GM18873 (cell line): ENCODE data around the gene MZB1.
A peak's percentile ranks its signal among the peaks of the same experiment; 100 is the strongest.
"Not testable (repeated sequence)": the region's sequence is repeated elsewhere in the genome, so short reads cannot be mapped to it uniquely, and the experiment has no call there.

Experiments
- ATAC-seq: cut with Tn5 transposase; IDR thresholded peaks from one replicate; pipeline ENCODE4 v1.9.1; 2021; ENCODE audit warnings: mild to moderate bottlenecking, moderate library complexity, moderate number of reproducible peaks; ENCODE audit not compliant: unreplicated experiment, low FRiP score

MZB1 gene

DNA sequence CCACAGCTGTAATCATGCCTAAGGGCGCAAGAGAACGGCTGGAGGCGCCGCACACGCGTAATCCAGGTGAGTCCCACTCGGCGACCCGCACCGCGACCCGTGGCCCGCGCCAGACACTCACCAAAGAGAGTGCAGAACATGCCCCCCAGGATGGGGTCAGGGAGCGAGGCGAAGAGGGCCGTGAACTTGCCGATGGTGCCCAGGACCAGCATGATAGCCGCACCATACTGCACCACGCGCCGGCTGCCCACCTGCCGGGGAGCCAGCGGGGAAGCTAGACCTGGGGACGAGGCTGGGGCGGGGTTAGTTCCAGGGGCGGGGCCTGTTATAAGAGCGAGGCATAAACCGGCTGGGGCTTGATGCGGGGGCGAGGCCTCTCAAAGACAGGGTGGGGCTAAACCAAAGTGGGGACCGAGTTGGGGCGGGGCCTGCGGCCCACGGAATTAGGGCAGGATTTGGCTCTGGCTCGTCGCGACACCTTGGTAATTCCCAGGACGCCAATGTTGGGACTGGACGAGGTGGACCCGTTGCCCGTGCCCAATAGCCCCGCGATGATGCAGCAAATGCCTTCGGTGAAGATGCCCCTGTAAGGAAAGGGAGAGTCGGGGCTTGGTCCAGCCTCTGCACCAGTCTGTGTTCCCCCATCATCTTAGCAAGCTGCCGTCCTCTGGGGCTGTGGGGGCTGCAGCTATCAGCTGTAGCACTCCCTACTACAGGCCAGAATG lies 11.4 kb downstream of the MZB1 start:
- ATAC-seq = no peak

DNA sequence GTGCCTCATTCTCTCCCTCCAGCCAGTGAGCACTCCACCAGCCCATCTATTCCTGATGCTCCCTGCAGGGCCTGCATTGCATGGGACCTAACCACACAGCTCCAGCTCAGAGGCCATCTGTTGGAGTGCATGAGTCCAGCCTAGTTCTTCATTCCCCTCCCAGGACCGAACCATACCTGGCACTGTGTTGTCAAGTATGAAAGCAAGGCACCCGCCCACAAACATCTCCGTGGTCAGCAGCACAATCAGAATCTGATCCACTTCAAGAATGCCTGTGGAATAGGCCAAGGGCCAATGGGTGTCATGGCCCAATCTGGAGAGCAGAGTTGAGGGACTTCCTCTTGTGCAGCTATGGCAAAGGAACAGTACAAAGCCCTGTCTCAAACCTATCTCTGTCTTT lies 12.5 kb downstream of the MZB1 start:
- ATAC-seq = no peak

DNA sequence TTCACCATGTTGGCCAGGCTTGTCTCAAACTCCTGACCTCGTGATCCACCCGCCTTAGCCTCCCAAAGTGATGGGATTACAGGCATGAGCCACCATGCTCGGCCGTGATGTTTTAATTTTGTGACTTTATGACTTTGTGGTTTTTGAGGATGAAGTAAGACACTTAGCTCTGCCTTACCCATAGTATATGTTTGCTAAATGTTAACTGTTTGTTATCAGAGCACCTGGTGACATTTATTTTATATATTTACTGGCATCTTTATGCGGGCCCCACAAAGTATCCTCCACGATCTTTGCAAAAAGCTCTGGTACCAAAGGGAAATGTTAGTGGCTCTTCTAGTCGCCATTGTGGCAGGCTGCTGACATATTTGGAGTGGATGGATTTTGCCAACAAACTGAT lies 13.3 kb downstream of the MZB1 start:
- no peak for ATAC-seq

DNA sequence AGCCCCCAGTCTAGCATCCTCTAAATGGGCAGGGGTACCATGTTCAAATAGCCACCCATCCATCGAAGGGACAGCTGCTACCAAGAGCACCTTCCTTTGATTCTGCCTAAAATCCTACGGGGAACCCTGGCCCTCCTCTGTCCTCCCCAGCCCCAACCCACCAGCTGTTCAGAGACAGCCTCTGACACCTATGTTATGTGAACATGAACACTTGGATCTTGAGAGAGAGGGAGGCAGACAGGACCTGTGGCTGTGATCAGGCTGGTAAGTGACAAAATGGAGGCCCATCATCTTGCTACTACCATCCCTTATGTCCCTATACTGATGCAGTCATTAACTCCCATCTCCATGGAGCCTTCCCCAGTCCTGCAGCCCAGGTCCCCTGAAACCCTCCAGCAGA lies 14.8 kb downstream of the MZB1 start:
- no peak for ATAC-seq

DNA sequence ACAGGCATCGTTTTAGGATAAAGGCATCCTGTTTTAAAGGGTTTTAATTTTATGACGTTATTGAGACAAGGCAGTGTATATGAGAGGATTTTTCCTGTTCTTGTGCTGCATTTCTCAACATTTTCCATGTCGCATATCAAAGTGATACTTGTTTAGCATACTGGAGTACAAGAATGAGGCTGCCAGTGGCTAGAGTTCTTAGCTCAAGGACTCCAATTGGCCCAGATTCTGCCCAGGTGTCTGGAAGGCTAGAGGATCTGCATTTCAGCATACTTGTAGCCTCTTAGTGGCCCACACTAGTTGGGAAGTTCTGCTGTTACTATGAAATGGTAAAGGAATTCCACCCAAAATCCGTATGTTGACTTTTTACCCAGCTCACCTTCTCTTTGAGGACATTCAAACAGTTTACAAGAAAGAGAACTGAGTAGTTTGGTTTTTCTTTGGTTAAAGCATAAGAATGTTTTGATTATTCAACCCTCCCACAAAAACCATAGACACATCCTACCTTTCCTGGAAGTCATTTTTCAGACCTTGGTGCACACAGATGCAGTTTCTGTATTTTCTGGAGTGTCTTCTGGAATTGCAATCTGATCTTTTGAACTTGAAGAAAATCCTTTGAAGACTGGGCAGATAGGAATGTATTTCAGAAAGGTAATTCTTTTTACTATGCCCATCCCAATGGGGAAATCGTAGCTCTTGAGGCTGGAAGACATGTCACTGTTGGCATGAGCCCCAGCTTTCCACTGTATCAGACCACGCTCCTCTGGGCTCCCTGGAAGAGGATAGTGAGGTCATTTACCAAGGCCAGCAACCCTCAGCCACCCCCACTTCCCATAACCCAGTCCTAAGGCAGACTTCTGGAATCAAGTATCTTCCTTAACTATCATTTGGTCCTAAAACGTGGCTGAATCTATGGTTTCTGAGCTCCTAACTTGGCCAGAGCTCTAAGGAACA lies 18.0 kb downstream of the MZB1 start:
- no peak for ATAC-seq

DNA sequence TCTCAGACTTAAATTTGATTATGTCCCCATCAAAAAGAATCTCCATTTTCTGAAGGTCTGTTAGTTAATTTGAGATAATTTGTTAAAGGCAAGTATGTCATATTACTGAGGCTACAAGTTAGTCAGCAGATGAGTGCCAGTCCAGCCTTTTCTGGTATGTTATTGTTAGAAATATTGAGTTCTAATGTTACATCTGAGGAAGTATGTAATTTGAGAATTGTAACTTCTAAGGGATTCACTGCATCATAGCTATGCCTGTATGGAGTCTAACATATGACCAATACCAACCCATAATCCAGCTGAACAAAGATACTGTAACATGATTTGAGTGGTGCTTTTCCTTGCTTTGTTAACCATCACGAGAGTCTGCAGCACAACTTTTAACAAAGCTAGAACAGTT lies 20.5 kb downstream of the MZB1 start:
- no peak for ATAC-seq

DNA sequence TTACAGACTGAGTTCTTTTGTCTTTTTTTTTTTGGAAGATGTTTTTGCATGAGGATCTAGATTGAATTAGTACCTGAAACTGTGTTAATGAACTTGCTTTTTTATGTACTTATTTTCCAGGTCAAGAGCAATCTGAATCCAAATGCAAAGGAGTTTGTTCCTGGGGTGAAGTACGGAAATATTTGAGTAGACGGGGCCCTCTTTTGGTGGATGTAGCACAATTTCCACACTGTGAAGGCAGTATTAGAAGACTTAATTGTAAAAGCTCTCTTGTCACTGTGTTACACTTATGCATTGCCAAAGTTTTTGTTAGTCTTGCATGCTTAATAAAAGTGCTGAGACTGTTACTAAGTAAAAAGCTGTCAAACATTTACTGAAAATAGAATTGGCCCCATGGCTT lies 21.1 kb downstream of the MZB1 start:
- no peak for ATAC-seq

DNA sequence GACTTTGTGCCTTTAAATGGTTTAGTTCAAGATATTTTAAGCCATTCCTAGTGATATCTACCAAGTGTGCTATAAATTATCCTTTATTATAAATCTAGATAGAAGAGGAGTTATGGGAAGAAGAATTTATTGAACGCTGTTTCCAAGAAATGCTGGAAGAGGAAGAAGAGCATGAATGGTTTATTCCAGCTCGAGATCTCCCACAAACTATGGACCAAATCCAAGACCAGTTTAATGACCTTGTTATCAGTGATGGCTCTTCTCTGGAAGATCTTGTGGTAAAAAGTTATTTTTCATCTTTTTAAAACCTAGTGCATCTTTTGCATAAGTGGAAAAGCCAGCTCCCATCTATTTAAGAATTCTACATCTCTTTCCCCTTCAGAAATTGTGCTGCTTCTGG lies 25.2 kb downstream of the MZB1 start:
- no peak for ATAC-seq

DNA sequence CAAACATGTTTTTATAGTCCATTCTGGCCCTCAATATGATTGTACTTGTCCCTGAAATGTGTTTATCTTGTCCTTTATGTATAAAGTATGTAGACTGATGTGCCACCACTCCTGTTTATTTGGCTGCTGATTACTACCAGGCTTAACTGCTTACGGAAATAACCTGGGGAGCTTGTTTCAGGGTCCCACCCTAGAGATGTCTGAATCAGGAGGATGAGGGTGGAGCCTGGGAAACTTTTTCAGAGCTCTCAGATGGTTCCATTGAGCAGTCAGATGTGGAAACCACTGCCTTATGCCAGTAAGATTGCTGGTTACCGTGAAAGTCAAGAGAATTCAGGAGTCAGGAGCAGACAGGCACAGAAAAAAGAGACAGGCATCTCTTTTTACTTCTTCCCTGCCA lies 25.8 kb downstream of the MZB1 start:
- no peak for ATAC-seq

DNA sequence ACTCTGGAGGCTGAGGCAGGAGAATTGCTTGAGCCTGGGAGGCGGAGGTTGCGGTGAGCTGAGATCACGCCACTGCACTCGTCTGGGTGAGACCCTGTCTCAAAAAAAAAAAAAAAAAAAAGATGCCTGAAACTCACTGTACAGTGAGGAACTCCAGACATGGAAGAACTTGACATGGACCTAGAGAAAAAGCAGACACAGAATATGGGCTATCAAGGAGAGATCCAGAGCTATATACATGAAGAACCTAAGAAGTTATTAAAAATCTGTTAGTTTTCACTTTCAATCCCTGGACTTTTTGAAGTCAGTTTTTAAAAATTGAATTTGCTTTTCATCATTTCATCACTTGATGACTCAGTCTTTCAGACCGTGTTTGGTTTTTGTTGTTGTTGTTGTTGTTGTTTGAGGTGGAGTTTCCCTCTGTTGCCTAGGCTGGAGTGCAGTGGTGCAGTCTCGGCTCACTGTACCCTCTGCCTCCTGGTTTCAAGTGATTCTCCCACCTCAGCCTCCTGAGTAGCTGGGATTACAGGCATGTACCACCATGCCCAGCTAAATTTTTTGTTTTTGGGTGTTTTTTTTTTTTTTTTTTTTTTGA lies 27.8 kb downstream of the MZB1 start:
- ATAC-seq = no peak

DNA sequence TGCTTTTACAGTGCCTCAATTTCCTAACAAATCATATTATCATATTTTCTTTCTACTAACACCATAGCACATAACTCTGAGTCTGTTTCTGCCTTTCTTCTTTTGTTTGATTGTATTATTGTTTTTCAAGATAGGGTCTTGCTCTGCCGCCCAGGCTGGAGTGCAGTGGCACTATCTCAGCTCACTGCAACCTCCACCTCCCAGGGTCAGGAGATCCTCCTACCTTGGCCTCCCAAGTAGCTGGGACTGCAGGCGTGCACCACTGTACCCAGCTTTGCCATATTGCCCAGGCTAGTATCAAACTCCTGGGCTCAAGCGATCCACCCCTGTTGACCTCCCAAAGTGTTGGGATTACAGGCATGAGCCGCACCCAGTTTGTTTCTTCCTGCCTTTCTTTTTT lies 29.3 kb downstream of the MZB1 start:
- no peak for ATAC-seq

DNA sequence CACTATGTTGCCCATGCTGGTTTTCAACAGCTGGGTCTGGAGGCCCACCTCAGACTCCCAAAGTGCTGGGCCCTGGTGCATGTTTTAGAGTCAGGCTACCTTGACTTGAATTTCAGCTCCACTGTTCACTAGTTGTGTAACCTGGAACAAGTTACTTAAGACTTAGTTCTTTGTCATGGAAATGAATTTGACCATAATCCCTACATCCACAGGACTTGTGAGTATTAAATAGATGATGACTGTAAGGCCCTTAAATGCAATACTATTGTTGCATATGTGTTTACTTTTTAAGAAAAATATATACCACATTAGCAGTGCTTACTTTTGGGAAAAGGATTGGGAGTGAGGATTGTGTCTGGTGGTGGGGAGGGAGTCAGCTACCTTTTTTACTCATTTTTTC lies 31.6 kb downstream of the MZB1 start:
- no peak for ATAC-seq

DNA sequence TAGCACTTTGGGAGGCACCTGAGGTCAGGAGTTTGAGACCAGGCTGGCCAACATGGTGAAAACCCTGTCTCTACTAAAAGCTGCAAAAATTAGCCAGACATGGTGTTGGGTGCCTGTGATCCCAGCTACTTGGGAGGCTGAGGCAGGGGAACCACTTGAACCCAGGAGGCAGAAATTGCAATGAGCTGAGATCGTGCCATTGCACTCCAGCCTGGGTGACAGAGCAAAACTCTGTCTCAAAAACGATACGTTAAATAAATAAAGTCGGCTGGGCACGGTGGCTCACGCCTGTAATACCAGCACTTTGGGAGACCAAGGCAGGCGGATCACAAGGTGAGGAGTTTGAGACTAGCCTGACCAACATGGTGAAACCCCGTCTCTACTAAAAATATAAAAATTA lies 33.8 kb downstream of the MZB1 start:
- ATAC-seq = not testable (repeated sequence)

DNA sequence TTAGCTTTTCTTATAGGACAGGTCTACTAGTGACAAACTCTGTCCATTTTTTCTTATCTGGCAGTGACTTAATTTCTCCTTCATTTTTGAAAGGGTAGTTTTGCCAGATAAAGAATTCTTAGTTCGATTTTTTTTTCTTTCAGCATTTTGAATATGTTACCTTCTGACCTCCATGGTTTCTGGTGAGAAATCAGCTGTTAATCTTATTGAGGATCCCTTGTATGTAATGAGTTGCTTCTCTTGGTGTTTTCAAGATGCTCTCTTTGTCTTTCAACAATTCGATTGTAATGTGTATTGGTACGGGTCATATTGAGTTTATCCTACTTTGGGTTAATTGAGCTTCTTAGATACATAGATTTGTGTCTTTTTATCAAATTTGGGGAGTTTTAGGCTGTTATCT lies 35.5 kb downstream of the MZB1 start:
- no peak for ATAC-seq

DNA sequence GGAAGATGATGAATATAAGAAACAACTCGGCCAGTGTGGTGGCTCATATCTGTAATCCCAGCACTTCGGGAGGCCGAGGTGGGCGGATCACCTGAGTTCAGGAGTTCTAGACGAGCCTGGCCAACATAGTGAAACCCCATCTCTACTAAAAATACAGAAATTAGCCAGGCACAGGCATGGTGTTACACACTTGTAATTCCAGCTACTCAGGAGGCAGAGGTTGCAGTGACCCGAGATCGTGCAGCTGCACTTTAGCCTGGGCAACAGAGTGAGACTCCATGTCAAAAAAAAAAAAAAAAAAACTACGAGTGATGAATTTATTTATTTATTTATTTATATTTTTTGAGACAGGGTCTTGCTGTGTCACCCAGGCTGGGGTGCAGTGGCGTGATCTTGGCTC lies 41.9 kb downstream of the MZB1 start:
- ATAC-seq = not testable (repeated sequence)

DNA sequence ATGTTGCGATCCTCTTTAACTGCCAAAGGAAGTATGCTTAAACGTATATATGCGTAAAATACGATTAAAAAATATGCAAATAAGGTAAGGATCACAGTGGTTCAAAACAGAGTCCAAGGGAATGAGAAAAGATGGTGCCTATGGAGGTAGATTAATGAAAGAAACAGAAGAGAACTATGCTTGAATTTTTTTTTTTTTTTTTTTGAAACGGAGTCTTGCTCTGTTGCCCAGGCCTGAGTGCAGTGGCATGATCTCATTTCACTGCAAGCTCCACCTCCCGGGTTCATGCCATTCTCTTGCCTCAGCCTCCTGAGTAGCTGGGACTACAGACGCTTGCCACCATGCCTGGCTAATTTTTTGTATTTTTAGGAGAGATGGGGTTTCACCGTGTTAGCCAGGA lies 44.3 kb downstream of the MZB1 start:
- not testable (repeated sequence) for ATAC-seq

DNA sequence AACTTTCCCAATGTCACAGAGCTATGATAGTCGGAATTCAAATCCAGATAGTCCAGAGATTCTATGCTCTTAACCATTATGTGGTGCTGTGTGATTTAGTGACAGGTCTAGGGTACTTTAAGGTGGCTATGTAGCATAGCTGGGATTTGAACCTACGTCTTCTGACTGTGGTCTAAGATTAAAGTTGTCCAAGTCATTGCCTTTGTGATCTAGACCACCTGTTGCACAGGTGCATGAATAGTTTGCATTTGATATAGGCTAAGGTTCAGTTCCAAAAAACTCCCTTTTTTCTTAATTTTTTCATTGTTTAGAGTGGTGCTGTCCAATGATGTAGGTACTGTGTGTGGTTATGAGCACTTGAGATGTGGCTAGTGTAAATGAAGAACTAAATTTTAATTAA lies 45.5 kb downstream of the MZB1 start:
- ATAC-seq = no peak

DNA sequence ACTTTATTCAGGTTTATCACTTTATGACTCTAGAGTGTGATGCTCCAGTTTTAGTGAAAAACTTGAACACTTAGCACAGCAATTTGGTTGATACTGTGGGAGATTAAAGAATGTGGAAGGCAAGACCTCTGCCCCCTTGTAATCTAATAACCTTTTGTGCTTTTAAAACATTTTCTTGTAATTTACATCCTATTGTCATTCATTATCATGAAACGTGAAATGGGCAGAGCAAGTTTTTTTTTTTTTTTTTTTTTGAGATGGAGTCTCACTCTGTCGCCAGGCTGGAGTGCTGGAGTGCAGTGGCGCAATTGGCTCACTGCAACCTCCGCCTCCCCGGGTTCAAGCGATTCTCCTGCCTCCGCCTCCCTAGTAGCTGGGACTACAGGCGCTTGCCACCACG lies 46.2 kb downstream of the MZB1 start:
- no peak for ATAC-seq

DNA sequence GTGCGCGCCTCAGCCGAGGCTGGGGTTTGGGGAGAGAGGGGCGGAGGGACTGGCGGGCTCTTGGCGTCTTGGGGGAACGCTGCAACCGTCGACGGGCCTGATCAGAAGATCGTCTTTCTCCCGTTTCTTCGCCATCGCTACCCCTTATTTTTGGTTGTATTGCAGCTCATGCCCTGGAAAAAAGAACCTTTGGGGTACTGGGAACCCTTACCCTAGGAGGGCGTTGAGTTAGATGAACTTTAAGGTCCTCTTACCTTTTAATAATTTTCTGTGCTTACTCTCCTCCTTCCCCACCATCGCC lies 47.3 kb downstream of the MZB1 start:
- no peak for ATAC-seq

DNA sequence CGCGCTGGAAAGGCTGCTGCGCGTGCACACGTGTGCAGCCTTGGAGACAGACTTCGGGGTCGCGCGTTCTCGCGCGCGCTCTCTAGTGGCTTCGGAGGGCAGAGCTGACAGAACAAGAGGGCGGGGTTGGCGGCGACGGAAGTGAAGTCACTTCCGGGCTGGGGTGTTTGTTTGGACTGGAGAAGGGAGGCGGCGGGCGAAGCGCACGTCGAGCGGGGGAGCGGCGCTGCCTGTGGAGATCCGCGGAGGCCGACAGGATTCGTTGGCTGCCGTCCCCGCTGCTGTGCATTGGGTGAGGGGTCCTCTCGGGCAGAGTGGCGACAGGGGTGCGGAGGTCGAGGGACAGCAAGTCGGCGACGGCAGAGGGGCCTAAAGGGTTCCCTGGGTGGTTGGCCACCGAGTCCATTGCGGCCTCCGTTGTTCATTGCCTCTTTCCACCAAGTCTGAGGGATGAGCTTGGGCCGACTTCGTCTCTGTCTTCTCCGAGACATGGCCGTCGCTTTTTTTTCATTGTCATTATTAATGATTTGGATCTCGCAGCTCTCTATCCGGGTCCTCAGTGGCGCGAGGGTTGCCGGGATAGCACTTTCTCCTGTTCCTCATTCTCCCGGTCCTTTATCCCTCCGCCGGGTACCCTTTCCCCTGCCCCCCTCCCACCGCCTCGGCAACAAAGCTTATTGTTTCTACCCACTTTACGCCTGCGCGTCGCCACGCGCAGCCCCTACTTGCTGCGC lies 47.9 kb downstream of the MZB1 start, which contains the start of gene PAIP2:
PAIP2 (plus strand) TSS at position 166 of the 734 bp plus-strand sequence. CDS start 21,931 bp downstream, outside the sequence.
- ATAC-seq = peak; percentile 87

DNA sequence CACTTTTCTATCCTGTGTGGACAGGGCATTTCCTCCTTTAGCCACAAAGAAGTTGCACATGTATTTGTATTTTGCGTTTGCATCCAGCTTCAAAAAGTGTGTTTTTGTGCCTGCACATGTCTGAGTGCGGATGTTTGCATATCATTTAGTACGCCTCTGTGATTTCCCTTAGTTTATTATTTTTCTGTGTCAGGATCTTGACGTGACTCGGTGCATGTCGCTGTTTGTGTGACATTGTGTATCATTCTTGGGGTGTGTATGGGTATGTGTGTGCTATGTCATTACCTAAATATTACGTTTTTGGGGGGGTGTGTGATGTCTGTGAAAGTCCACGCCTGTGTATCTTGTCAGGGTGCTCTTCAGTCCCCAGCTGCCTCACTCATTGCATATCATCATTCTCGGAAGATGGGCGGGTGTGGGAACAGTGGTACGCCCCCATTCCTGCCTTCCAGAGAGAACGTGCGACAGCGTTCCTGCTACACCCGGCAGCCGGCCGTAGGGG lies 48.5 kb downstream of the MZB1 start:
- ATAC-seq = no peak
